GM12878 (cell line): ENCODE measurements around the gene ZNF618. TPM values are rescaled to one million over a fixed set of nuclear protein-coding genes. Genes with fewer than 3 reads are reported as not detected.

Experiments used
- ATAC-seq: fragments of 200-7000 bp; cut with Tn5 transposase; 3 replicates; pipeline ENCODE4 v1.9.1; 2020; ENCODE audit warnings: mild to moderate bottlenecking, moderate library complexity
- BruUV-seq: library from RNA; stranded (reverse); fragments of 400-500 nt; replicated peaks from 2 replicates; lab custom pipeline; 2021; lab: Mats Ljungman, UMichigan
- CTCF ChIA-PET: fragments of 300-600 bp; sonication (Branson Sonifier 250); formaldehyde crosslinking; extraction: SDS; loops from one replicate; lab custom pipeline; 2021; ENCODE audit warnings: inconsistent platforms; lab: Yijun Ruan, JAX
- POLR2A ChIA-PET: fragments of 350-600 bp; formaldehyde crosslinking; extraction: SDS; loops from one replicate; lab custom pipeline; 2021; ENCODE audit warnings: inconsistent platforms; lab: Charles Lee
- RAD21 ChIA-PET: fragments of 300-600 bp; sonication (Branson Sonifier 250); formaldehyde crosslinking; loops from one replicate; lab custom pipeline; 2023; ENCODE audit warnings: antibody characterized with exemption; ENCODE audit not compliant: unreplicated experiment; lab: Charles Lee
- SMC1A ChIA-PET: fragments of 300-600 bp; sonication (Branson Sonifier 250); formaldehyde crosslinking; loops from one replicate; lab custom pipeline; 2023; ENCODE audit not compliant: unreplicated experiment, uncharacterized antibody; lab: Charles Lee
- DNase-seq: peaks from one replicate; pipeline ENCODE4 v3.0.0-alpha.2; 2011; ENCODE audit warnings: low read depth, low spot score
- FAIRE-seq: peaks from 3 replicates; lab custom pipeline; 2011; peaks lifted over from hg19 to GRCh38; lab: Jason Lieb, UNC
- H2AFZ ChIP-seq: 2 replicates; pipeline ENCODE4 v1.6.0; 2011; ENCODE audit warnings: low read depth, low read length, control low read depth; ENCODE audit not compliant: control insufficient read depth
- H3K27ac ChIP-seq: 2 replicates; pipeline ENCODE4 v1.5.1; 2011; ENCODE audit warnings: control low read depth; ENCODE audit not compliant: control insufficient read depth, insufficient read depth
- H3K27me3 ChIP-seq, 2 experiments: replicated peaks in 1 of 2; 2 replicates each; pipeline versions ENCODE4 v1.6.0 to v1.6.1; 2011; ENCODE audit warnings: low read length in 1 of 2; ENCODE audit not compliant: control insufficient read depth in 2 of 2, insufficient read depth in 2 of 2
- H3K36me3 ChIP-seq, 2 experiments: 2 replicates each; pipeline ENCODE4 v1.5.1; 2011; ENCODE audit warnings: low read length in 1 of 2; ENCODE audit not compliant: control insufficient read depth in 2 of 2, insufficient read depth in 2 of 2
- H3K4me1 ChIP-seq: 2 replicates; pipeline ENCODE4 v1.6.1; 2011; ENCODE audit warnings: mild to moderate bottlenecking, low read length, moderate library complexity, mixed read lengths; ENCODE audit not compliant: control insufficient read depth, insufficient read depth
- H3K4me2 ChIP-seq: 2 replicates; pipeline ENCODE4 v1.6.0; 2011; ENCODE audit warnings: control low read depth; ENCODE audit not compliant: control insufficient read depth, insufficient read depth
- H3K4me3 ChIP-seq: fragments of 200-600 bp; sonication (generic); 2 replicates; pipeline ENCODE4 v1.5.1; 2016
- H3K79me2 ChIP-seq: 2 replicates; pipeline ENCODE4 v1.6.0; 2011; ENCODE audit warnings: low read length; ENCODE audit not compliant: control insufficient read depth, insufficient read depth
- H3K9ac ChIP-seq: 2 replicates; pipeline ENCODE4 v1.8.0; 2011; ENCODE audit warnings: low read length, control low read depth, mixed read lengths; ENCODE audit not compliant: control insufficient read depth, insufficient read depth
- H3K9me3 ChIP-seq: replicated peaks from 3 replicates; pipeline ENCODE4 v1.5.1; 2011; ENCODE audit warnings: mild to moderate bottlenecking, low read length; ENCODE audit not compliant: control insufficient read depth, insufficient read depth
- H4K20me1 ChIP-seq: 2 replicates; pipeline ENCODE4 v1.6.0; 2011; ENCODE audit not compliant: control insufficient read depth, insufficient read depth
- ATF7 ChIP-seq: fragments of 450-650 bp; IDR thresholded peaks from 2 replicates; pipeline ENCODE4 v1.6.1; 2016; ENCODE audit warnings: low read depth, mild to moderate bottlenecking
- KAT2A ChIP-seq: conservative IDR thresholded peaks from 2 replicates; pipeline ENCODE4 v1.6.1; 2011; ENCODE audit warnings: low read depth, low read length; ENCODE audit not compliant: control insufficient read depth
- PML ChIP-seq: IDR thresholded peaks from 2 replicates; pipeline ENCODE4 v1.6.1; 2012; ENCODE audit warnings: low read length, inconsistent platforms
- SP1 ChIP-seq: IDR thresholded peaks from one replicate; pipeline ENCODE4 v1.6.1; 2011; ENCODE audit warnings: low read depth, low read length
- ZNF274 ChIP-seq: IDR thresholded peaks from one replicate; pipeline ENCODE4 v1.8.0; 2011; ENCODE audit not compliant: insufficient read length, insufficient read depth
- ZNF622 ChIP-seq: fragments of 450-650 bp; IDR thresholded peaks from 2 replicates; pipeline ENCODE4 v1.6.1; 2017; ENCODE audit warnings: mild to moderate bottlenecking, inconsistent platforms
- WGBS: methylation state at CpG from one replicate; pipeline ENCODE4 v1.1.6; 2016; ENCODE audit warnings: low lambda C conversion rate; ENCODE audit not compliant: insufficient replicate concordance, insufficient coverage; ENCODE audit errors: missing lambda C conversion rate; 5-methylcytosine and 5-hydroxymethylcytosine counted together
- in situ Hi-C: fragments of 300-500 bp; cut with MboI; formaldehyde crosslinking; loops from 9 replicates; pipeline ENCODE4 v1.14.3; 2018; ENCODE audit warnings: mixed read lengths
- intact Hi-C: fragments of 100-400 bp; cut with micrococcal nuclease; formaldehyde crosslinking; loops from one replicate; pipeline ENCODE4 v1.14.2; 2022; ENCODE audit not compliant: unreplicated experiment
- polyA plus RNA-seq, 11 experiments: library from polyadenylated mRNA; depleted of rRNA in 4 of 11; unstranded in 6 of 11; stranded (reverse) in 5 of 11; fragments of >200 nt; fragmentation: Nextera tagmentation in 4 of 11; fragmentation: Illumina TruSeq in 1 of 11; extraction: Ambion mirVana in 4 of 11; extraction: Trizol in 1 of 11; gene quantifications; 1 replicate in 1 of 11; 2 replicates in 10 of 11; pipeline versions ENCODE4 v1.2.1 to v1.2.3, GENCODE V29; 2011 to 2016; ENCODE audit warnings: inconsistent platforms in 2 of 11, missing spikeins in 2 of 11, low read depth in 1 of 11
- total RNA-seq, 4 experiments: library from RNA; depleted of rRNA in 3 of 4; stranded (reverse); fragments of >200 nt in 3 of 4; fragmentation: Illumina TruSeq in 1 of 4; extraction: Trizol in 1 of 4; gene quantifications; 2 replicates each; pipeline versions ENCODE4 v1.2.1 to v1.2.3, GENCODE V29; 2013 to 2021
- TF ChIP-seq, protein P1 (sequence below): fragments of 450-650 bp; formaldehyde crosslinking; IDR thresholded peaks from 2 replicates; pipeline ENCODE4 v1.5.0; 2022; ENCODE audit warnings: mild to moderate bottlenecking, missing genetic modification characterization
- TF ChIP-seq, protein P2 (sequence below): fragments of 450-650 bp; IDR thresholded peaks from 2 replicates; pipeline ENCODE4 v1.6.1; 2014; ENCODE audit warnings: mild to moderate bottlenecking
- TF ChIP-seq, protein P3 (sequence below): fragments of 450-650 bp; formaldehyde crosslinking; IDR thresholded peaks from 2 replicates; pipeline ENCODE4 v1.4.0; 2022; ENCODE audit warnings: mild to moderate bottlenecking, moderate library complexity
- TF ChIP-seq, protein P4 (sequence below): IDR thresholded peaks from 2 replicates; pipeline ENCODE4 v1.6.1; 2012; ENCODE audit warnings: low read length, inconsistent platforms

The ZNF618 gene
- total and polyA plus RNA-seq, 10 of the 15 experiments (the other 5 are each of a cell fraction or from before 2014, with no cell fraction given), result 0.01 to 0.24 (median 0.06) TPM; not detected in 2

DNA sequence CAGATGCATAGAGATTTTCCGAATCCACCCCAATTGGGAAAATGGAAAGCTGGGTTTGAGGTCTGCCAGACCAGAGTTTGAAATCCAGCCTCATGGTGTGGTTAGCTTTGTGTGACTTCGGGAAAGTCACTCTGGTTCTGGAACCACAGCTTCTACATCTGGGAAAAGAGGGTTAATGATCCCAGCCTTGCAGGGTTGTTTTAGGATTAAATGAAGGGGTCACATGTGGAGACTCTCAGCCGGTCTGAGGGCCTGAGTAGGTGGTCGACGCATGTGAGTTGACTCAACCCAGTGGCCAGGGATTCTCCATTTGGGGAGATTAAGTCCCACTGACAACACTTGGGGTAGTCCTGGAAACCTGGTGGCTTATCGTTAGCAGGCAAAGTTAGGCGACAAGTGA, 6.1 kb downstream of the ZNF618 start (continued):
- TF ChIP-seq, protein P1, sequence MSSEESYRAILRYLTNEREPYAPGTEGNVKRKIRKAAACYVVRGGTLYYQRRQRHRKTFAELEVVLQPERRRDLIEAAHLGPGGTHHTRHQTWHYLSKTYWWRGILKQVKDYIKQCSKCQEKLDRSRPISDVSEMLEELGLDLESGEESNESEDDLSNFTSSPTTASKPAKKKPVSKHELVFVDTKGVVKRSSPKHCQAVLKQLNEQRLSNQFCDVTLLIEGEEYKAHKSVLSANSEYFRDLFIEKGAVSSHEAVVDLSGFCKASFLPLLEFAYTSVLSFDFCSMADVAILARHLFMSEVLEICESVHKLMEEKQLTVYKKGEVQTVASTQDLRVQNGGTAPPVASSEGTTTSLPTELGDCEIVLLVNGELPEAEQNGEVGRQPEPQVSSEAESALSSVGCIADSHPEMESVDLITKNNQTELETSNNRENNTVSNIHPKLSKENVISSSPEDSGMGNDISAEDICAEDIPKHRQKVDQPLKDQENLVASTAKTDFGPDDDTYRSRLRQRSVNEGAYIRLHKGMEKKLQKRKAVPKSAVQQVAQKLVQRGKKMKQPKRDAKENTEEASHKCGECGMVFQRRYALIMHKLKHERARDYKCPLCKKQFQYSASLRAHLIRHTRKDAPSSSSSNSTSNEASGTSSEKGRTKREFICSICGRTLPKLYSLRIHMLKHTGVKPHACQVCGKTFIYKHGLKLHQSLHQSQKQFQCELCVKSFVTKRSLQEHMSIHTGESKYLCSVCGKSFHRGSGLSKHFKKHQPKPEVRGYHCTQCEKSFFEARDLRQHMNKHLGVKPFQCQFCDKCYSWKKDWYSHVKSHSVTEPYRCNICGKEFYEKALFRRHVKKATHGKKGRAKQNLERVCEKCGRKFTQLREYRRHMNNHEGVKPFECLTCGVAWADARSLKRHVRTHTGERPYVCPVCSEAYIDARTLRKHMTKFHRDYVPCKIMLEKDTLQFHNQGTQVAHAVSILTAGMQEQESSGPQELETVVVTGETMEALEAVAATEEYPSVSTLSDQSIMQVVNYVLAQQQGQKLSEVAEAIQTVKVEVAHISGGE, result no peak
- TF ChIP-seq KAT2A (no peak), ZNF622 (no peak), ATF7 (no peak), SP1 (no peak)
- TF ChIP-seq, protein P2, sequence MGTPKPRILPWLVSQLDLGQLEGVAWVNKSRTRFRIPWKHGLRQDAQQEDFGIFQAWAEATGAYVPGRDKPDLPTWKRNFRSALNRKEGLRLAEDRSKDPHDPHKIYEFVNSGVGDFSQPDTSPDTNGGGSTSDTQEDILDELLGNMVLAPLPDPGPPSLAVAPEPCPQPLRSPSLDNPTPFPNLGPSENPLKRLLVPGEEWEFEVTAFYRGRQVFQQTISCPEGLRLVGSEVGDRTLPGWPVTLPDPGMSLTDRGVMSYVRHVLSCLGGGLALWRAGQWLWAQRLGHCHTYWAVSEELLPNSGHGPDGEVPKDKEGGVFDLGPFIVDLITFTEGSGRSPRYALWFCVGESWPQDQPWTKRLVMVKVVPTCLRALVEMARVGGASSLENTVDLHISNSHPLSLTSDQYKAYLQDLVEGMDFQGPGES, result no peak

DNA sequence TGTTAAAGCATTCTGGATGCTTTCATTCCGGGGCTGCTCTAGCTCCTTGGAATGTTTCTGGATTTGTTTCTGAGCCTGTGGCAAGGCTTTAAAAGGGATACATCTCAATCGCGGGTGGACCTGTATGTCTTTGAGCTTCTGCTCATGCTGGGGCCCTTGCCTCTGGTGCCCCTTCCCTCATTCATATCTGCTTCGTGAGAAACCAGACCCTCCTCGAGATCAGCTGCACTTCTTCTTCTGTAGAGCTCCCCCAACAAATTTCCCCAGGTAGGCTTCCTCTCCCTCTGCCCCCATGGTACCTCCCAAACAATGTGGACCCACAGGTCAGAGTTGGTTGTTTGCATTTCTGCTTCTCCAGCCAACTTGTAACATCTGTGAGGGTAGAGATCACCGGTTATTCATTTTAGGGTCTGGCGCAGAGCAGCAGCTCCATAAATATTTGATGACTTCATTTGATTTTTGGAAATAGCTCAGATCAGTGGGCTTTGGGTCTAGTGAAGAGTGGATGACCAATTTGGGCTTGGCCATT, 6.6 kb downstream of the ZNF618 start:
- Histone ChIP-seq H3K36me3 (no peaks in the 10 kb centered on the region), H3K4me1 (0 out of 2 replicates have a peak, but pooled peaks cover 3% of the 10 kb centered on the region), H3K9me3 (no peaks in the 10 kb centered on the region), H4K20me1 (no peaks in the 10 kb centered on the region), H3K9ac (no peak overlapping the region), H3K4me3 (no peak overlapping the region), H3K27me3 (no peaks in the 10 kb centered on the region), H3K79me2 (no peaks in the 10 kb centered on the region), H3K4me2 (no peak overlapping the region), H3K27ac (no peak overlapping the region), H2AFZ (no peak overlapping the region)
- BruUV-seq, result no TSS peak
- intact Hi-C loops (loop anchor here (5.0 kb wide), 1 partner anchor 75 kb away; no protein-coding TSS in a partner anchor), in situ Hi-C loops (no loop called here)
- WGBS, result 30% methylated on average over 7 of the region's 7 CpGs
- RAD21 ChIA-PET, result no interaction called here
- SMC1A ChIA-PET, result interaction anchor here (1.4 to 1.5 kb wide), 2 partner anchors 16 to 24 kb away, joined by 3 to 6 read pairs; no protein-coding TSS in a partner anchor
- FAIRE-seq (no peak), ATAC-seq (no peak), DNase-seq (no peak)
- CTCF ChIA-PET, result no interaction called here
- POLR2A ChIA-PET, result no interaction called here
- TF ChIP-seq, protein P3, sequence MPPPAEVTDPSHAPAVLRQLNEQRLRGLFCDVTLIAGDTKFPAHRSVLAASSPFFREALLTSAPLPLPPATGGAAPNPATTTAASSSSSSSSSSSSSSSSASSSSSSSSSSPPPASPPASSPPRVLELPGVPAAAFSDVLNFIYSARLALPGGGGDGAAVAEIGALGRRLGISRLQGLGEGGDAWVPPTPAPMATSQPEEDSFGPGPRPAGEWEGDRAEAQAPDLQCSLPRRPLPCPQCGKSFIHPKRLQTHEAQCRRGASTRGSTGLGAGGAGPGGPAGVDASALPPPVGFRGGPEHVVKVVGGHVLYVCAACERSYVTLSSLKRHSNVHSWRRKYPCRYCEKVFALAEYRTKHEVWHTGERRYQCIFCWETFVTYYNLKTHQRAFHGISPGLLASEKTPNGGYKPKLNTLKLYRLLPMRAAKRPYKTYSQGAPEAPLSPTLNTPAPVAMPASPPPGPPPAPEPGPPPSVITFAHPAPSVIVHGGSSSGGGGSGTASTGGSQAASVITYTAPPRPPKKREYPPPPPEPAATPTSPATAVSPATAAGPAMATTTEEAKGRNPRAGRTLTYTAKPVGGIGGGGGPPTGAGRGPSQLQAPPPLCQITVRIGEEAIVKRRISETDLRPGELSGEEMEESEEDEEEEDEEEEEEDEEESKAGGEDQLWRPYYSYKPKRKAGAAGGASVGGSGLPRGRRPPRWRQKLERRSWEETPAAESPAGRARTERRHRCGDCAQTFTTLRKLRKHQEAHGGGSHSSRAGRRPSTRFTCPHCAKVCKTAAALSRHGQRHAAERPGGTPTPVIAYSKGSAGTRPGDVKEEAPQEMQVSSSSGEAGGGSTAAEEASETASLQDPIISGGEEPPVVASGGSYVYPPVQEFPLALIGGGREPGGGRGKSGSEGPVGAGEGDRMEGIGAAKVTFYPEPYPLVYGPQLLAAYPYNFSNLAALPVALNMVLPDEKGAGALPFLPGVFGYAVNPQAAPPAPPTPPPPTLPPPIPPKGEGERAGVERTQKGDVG, result no peak
- TF ChIP-seq ZNF274, result no peak
- no peak for TF ChIP-seq PML
- TF ChIP-seq, protein P4, sequence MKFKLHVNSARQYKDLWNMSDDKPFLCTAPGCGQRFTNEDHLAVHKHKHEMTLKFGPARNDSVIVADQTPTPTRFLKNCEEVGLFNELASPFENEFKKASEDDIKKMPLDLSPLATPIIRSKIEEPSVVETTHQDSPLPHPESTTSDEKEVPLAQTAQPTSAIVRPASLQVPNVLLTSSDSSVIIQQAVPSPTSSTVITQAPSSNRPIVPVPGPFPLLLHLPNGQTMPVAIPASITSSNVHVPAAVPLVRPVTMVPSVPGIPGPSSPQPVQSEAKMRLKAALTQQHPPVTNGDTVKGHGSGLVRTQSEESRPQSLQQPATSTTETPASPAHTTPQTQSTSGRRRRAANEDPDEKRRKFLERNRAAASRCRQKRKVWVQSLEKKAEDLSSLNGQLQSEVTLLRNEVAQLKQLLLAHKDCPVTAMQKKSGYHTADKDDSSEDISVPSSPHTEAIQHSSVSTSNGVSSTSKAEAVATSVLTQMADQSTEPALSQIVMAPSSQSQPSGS, result no peak
